Measurements from ENCODE around the gene SLC35G1.

The SLC35G1 gene

DNA sequence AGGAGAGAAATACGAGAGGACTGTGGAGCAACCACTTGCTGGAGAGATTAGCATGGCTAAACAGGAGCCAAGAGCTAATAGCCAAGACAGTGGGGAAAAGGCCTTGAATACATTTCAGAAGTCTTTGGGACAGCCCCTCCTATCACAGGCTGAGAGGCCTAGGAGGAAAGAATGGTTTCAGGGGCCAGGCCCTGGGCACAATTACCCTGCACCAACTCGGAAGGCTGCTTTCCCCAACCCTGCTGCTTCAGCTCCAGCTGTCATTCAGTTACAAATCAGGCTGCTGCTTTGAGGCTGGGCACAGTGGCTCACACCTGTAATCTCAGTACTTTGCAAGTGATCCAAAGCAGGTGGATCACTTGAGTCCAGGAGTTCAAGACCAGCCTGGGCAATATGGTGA lies 32.0 kb upstream of the SLC35G1 start:
- Histone ChIP-seq H2AFZ (ENCODE audit: low read length) (no peak overlapping the region), H3K9ac (ENCODE audit: low read length) (no peak overlapping the region), H3K4me2 (ENCODE audit: low read length) (no peak overlapping the region), H3K27me3 (ENCODE audit: insufficient read depth, low read length) (no peaks in the 10 kb centered on the region), H3K9me3 (ENCODE audit: low read length) (no peaks in the 10 kb centered on the region), H3K4me1 (ENCODE audit: insufficient read depth, low read length, severe bottlenecking) (no peaks in the 10 kb centered on the region), H3K9me2 (ENCODE audit: low read depth, low read length) (no peaks in the 10 kb centered on the region), H3K4me3 (ENCODE audit: low read depth, low read length, poor library complexity, severe bottlenecking) (no peak overlapping the region), H3K36me3 (ENCODE audit: insufficient read depth, low read length) (no peaks in the 10 kb centered on the region), H3K79me2 (ENCODE audit: insufficient read depth, low read length) (no peaks in the 10 kb centered on the region), H3F3A (ENCODE audit: insufficient read depth, low read length) (no peaks in the 10 kb centered on the region), H4K20me1 (ENCODE audit: insufficient read depth, low read length) (no peaks in the 10 kb centered on the region), H3K27ac (ENCODE audit: low read depth, low read length, poor library complexity, severe bottlenecking) (no peak overlapping the region)
- no peak for TF ChIP-seq CTCF (IDR thresholded peaks at IDR 0.05; ENCODE audit: low read length)
- TF ChIP-seq EZH2 (IDR thresholded peaks at IDR 0.05; ENCODE audit: borderline replicate concordance, low read length), result no peak

DNA sequence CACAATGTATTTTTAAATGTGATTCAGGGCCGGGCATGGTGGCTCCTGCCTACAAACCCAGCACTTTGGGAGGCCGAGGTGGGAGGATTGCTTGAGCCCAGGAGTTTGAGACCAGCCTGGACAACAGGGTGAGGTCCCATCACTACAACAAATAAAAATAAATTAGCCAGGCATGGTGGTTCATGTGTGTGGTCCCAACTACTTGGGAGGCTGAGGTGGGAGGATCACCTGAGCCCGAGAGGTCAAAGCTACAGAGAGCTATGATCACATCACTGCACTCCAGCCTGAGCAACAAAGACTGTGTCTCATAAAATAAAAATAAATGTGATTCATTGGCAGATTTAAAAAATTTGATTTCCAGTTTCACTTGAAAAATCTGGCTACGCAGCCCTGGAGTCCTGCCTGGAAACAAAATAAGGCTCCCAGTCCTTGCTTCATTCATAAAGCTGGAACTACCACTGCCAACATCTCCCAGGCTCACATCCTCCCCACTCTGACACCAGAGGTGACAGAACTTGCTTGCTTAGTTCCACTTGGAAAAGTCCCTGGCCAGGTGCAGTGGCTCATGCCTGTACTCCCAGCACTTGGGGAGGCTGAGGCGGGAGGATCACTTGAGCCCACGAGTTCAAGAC lies 27.9 kb upstream of the SLC35G1 start:
- Histone ChIP-seq H3K4me3 (ENCODE audit: low read depth, low read length, poor library complexity, severe bottlenecking) (no peak overlapping the region), H3F3A (ENCODE audit: insufficient read depth, low read length) (no peaks in the 10 kb centered on the region), H3K79me2 (ENCODE audit: insufficient read depth, low read length) (no peaks in the 10 kb centered on the region), H3K4me2 (ENCODE audit: low read length) (no peak overlapping the region), H3K9ac (ENCODE audit: low read length) (no peak overlapping the region), H4K20me1 (ENCODE audit: insufficient read depth, low read length) (no peaks in the 10 kb centered on the region), H3K27me3 (ENCODE audit: insufficient read depth, low read length) (no peaks in the 10 kb centered on the region), H3K36me3 (ENCODE audit: insufficient read depth, low read length) (no peaks in the 10 kb centered on the region), H2AFZ (ENCODE audit: low read length) (no peak overlapping the region), H3K9me2 (ENCODE audit: low read depth, low read length) (no peaks in the 10 kb centered on the region), H3K9me3 (ENCODE audit: low read length) (no peaks in the 10 kb centered on the region), H3K4me1 (ENCODE audit: insufficient read depth, low read length, severe bottlenecking) (no peaks in the 10 kb centered on the region), H3K27ac (ENCODE audit: low read depth, low read length, poor library complexity, severe bottlenecking) (no peak overlapping the region)
- TF ChIP-seq CTCF (IDR thresholded peaks at IDR 0.05; ENCODE audit: low read length) (no peak), EZH2 (IDR thresholded peaks at IDR 0.05; ENCODE audit: borderline replicate concordance, low read length) (no peak)

GRCh38 chr10:93867525-93867924 lies 26.3 kb upstream of the SLC35G1 start:
- Histone ChIP-seq H3K4me3 (ENCODE audit: low read depth, low read length, poor library complexity, severe bottlenecking) (no peak overlapping the region), H3K9me3 (ENCODE audit: low read length) (no peaks in the 10 kb centered on the region), H2AFZ (ENCODE audit: low read length) (no peak overlapping the region), H4K20me1 (ENCODE audit: insufficient read depth, low read length) (no peaks in the 10 kb centered on the region), H3K27me3 (ENCODE audit: insufficient read depth, low read length) (no peaks in the 10 kb centered on the region), H3K36me3 (ENCODE audit: insufficient read depth, low read length) (no peaks in the 10 kb centered on the region), H3K79me2 (ENCODE audit: insufficient read depth, low read length) (no peaks in the 10 kb centered on the region), H3K9ac (ENCODE audit: low read length) (no peak overlapping the region), H3K27ac (ENCODE audit: low read depth, low read length, poor library complexity, severe bottlenecking) (no peak overlapping the region), H3K9me2 (ENCODE audit: low read depth, low read length) (no peaks in the 10 kb centered on the region), H3F3A (ENCODE audit: insufficient read depth, low read length) (no peaks in the 10 kb centered on the region), H3K4me2 (ENCODE audit: low read length) (no peak overlapping the region), H3K4me1 (ENCODE audit: insufficient read depth, low read length, severe bottlenecking) (no peaks in the 10 kb centered on the region)
- no peak for TF ChIP-seq EZH2 (IDR thresholded peaks at IDR 0.05; ENCODE audit: borderline replicate concordance, low read length)
- TF ChIP-seq CTCF (IDR thresholded peaks at IDR 0.05; ENCODE audit: low read length), result no peak

Measured in OCI-LY1 (cell line).